ENCODE measurements around the gene PMF1.
"Not testable (repeated sequence)": the region's sequence is repeated elsewhere in the genome, so short reads cannot be mapped to it uniquely, and the experiment has no call there.

The PMF1 gene, protein sequence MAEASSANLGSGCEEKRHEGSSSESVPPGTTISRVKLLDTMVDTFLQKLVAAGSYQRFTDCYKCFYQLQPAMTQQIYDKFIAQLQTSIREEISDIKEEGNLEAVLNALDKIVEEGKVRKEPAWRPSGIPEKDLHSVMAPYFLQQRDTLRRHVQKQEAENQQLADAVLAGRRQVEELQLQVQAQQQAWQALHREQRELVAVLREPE

DNA sequence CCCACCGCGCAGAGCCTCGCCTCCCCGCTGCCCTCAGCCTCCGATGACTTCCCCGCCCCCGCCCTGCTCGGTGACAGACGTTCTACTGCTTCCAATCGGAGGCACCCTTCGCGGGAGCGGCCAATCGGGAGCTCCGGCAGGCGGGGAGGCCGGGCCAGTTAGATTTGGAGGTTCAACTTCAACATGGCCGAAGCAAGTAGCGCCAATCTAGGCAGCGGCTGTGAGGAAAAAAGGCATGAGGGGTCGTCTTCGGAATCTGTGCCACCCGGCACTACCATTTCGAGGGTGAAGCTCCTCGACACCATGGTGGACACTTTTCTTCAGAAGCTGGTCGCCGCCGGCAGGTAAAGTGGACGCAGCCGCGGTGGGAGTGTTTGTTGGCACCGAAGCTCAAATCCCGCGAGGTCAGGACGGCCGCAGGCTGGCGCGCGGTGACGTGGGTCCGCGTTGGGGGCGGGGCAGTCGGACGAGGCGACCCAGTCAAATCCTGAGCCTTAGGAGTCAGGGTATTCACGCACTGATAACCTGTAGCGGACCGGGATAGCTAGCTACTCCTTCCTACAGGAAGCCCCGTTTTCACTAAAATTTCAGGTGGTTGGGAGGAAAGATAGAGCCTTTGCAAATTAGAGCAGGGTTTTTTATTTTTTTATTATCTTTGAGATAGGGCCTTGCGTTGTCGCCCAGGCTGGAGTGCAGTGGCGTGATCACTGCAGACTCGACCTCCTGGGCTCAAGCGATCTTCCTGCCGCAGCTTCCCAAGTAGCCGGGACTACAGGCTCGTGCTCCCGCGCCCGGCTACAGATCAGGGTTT is at the start of gene PMF1:
Gene PMF1, plus strand, starts transcription at position 175 of the 811 bp plus-strand sequence. Its CDS starts 9 bp downstream, at position 184.
- peak; percentile 90 to 91 for DNase-seq (ENCODE audit: low read depth in 1 of 2, low spot score in 1 of 2)

DNA sequence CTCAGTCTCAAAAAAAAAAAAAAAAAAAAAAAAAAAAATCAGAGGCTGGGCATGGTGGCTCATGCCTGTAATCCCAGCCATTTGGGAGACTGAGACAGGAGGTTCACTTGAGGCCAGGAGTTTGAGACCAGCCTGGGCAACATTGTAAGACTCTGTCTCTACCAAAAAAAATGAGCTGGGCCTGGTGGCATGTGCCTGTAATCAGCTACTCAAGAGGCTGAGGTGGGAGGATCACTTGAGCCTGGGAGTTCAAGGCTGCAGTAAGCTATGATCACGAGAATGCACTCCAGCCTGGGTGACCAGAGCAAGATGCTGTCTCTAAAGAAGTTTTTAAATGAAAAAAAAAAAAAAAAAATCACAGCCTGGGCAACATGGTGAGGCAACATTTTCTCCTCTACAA is 49.1 kb upstream of the PMF1 start:
- no peak for DNase-seq (ENCODE audit: low read depth in 1 of 2, low spot score in 1 of 2)

DNA sequence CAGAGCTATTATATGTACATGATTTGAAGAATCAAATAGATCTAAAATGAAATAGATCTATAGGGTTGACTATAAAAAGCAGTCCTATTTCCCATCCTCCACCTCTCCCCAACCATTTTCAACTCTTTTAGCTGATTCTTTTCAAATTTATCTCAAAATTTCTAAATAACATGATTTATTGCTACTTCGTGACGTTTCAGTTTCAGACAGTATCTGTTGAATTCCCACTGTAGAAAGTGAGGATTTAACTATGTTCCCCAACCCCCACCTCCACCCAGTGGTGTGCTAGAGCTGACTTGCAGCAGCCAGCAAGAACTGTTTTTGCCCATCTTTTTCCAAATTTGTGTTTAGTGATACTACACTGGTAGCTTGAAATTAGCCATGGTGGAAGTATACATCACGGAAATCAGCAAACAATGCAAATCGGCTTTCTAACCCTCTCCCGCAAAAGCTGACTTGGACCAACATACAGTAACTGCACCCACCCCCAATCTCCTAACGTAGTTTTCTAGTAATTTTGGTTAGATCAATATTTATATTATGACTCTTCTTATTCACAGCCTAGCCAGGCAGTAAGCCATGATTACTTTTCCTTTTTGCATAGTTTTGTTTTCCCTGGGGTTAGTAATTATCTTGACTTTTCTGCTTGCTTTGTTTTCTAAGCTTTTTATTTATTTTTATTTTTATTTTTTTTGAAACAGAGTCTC is 48.5 kb upstream of the PMF1 start:
- DNase-seq (ENCODE audit: low read depth in 1 of 2, low spot score in 1 of 2), result no peak

DNA sequence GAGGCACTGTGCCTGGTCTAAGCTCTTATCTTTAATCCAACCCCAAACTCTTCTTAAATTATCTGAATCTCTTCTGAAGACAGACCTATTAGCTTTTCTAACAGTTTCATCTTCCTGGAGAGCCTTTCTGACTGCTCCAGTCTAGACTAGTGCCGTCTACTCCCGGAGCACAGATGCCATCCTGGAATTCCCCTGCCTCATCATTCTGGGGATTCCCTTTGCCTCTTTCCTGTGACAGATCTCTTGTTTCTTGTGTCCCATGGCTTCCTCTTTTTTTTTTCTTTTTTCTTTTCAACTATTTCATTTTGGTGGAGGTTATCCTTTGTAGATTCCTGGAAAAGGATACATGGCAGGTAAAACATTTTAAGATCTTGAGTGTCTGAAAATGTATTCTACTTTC is 47.7 kb upstream of the PMF1 start:
- DNase-seq (ENCODE audit: low read depth in 1 of 2, low spot score in 1 of 2), result no peak

DNA sequence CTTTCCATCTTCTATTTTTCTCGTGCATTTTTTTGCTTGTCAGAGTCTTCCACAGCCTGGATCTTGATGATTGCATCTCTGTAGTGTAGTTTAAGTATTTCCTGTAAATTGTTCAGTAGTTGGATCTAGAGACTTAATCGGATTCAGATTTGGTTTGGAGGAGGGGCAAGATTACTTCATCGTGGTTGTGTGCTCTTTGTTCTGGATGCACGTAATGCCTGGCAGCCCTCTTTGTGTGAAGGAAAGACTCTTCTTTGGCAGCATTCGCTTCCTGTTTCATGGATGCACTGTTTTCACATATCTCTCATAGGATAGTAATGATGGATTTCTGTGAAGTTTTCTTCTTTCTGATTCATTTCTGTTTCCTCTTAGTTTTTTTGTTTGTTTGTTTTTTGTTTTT is 45.3 kb upstream of the PMF1 start:
- DNase-seq (ENCODE audit: low read depth in 1 of 2, low spot score in 1 of 2), result no peak

DNA sequence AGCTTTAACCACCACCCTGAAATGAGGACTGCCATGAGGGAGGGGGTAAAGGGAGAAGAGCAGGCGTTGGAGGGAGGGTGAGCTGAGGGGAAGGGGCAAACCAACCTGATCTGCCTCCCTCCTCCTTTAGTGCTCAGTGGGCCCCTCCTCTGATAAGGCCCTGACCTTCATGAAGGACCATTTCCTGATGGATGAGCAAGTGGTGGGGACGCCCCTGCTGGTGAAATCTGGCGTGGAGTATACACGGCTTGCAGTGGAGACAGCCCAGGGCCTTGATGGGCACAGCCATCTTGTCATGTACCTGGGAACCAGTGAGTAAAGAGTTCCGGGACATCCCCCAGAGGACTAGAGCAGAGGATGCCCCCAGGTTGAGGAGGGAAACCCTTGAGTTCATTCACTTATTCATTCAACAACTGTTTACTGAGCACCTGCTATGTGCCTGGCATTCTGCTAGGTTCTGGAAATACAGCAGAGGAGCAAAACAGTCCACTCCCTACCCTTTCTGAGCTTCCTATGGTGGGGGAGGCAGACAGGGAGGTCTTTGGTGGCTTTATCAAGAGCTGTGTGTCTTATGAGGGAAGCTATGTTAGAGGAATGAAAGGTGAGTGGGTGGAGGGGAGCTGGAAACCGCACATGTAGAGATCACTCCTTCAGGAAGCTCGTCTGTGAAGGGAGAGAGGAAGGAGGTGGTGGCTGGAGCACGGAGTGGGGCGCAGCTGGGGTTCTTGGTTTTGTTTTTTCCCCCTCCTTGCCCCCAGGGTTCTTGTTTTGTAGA is 39.9 kb upstream of the PMF1 start:
- no peak for DNase-seq (ENCODE audit: low read depth in 1 of 2, low spot score in 1 of 2)

DNA sequence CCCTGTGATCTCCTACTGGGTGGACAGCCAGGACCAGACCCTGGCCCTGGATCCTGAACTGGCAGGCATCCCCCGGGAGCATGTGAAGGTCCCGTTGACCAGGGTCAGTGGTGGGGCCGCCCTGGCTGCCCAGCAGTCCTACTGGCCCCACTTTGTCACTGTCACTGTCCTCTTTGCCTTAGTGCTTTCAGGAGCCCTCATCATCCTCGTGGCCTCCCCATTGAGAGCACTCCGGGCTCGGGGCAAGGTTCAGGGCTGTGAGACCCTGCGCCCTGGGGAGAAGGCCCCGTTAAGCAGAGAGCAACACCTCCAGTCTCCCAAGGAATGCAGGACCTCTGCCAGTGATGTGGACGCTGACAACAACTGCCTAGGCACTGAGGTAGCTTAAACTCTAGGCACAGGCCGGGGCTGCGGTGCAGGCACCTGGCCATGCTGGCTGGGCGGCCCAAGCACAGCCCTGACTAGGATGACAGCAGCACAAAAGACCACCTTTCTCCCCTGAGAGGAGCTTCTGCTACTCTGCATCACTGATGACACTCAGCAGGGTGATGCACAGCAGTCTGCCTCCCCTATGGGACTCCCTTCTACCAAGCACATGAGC is 36.1 kb upstream of the PMF1 start:
- DNase-seq (ENCODE audit: low read depth in 1 of 2, low spot score in 1 of 2), result no peak

DNA sequence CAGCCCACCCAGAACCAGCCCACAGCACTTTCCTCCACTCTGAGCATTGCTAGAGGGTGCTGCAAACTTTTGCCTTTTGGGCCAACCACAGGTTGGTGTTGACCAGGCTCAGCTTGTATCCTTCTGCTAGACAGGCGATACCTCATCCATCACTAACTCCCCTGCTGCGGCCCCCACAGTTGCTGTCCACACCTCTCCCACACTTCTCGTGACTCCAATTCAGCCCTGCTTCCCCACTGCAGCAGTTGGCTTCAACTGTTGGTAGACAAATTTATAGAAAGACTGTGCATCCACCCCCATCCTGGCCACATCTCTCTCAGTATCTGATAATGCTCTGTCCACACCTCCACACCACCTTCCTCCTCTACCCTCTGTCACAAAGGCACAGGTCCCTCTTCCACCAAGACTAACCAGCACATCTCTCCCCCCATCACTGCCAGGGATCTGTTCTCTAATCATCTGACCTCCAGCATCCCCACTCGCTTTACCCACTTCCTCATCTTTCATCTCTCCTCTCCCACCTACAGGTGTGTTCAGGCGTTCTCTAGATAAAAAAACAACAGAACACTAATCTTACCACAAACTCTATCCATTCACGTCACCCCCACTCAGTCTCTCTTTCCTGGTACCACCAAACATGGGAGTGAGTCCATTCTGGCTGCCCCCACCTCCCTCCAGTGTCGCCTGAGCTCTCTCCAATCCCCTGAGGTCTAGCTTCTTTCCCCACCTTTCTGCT is 34.7 kb upstream of the PMF1 start:
- no peak for DNase-seq (ENCODE audit: low read depth in 1 of 2, low spot score in 1 of 2)

DNA sequence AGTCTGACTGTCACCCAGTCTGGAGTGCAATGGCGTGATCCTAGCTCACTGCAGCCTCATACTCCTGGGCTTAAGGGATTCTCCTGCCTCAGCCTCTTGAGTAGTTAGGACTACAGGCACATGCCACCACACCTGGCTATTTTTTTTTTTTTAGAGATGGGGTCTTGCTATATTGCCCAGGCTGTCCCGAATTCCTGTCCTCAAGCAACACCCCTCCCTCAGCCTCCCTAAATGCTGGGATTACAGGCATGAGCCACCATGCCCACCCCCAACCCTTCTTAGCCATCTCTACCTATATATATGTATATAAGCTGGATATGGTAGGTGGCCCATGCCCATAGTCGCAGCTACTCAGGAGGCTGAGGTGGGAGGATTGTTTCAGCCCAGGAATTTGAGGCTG is 32.3 kb upstream of the PMF1 start:
- DNase-seq (ENCODE audit: low read depth in 1 of 2, low spot score in 1 of 2), result no peak

DNA sequence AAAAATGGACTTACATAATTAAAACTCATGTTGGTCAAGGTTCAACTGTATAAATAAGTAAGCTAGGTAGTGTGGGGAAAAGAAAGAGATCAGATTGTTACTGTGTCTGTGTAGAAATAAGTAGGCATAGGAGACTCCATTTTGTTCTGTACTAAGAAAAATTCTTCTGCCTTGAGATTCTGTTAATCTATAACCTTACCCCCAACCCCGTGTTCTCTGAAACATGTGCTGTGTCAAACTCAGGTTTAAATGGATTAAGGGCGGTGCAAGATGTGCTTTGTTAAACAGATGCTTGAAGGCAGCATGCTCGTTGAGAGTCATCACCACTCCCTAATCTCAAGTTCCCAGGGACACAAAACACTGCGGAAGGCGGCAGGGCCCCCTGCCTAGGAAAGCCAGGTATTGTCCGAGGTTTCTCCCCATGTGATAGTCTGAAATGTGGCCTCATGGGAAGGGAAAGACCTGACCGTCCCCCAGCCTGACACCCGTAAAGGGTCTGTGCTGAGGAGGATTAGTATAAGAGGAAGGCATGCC is 31.3 kb upstream of the PMF1 start:
- not testable (repeated sequence) for DNase-seq (ENCODE audit: low read depth in 1 of 2, low spot score in 1 of 2)

DNA sequence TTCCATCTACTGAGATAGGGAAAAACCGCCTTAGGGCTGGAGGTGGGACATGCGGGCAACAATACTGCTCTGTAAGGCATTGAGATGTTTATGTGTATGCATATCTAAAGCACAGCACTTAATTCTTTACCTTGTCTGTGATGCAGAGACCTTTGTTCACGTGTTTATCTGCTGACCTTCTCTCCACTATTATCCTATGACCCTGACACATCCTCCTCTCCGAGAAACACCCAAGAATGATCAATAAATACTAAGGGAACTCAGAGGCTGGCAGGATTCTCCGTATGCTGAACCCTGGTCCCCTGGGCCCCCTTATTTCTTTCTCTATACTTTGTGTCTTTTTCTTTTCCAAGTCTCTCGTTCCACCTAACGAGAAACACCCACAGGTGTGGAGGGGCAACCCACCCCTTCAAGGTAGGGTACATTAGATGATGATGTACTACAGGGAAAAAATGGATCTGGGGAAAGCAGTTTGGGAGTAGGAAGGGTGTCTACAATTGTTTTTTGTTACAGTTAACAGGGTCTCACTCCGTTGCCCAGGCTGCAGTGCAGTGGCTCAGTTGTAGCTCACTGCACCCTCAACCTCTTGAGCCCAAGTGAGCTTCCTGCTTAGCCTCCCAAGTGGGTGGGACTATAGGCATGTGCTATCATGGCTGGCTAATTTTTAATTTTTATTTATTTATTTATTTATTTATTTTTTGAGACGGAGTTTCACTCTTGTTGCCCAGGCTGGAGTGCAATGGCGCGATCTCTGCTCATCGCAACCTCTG is 30.6 kb upstream of the PMF1 start:
- not testable (repeated sequence) for DNase-seq (ENCODE audit: low read depth in 1 of 2, low spot score in 1 of 2)

DNA sequence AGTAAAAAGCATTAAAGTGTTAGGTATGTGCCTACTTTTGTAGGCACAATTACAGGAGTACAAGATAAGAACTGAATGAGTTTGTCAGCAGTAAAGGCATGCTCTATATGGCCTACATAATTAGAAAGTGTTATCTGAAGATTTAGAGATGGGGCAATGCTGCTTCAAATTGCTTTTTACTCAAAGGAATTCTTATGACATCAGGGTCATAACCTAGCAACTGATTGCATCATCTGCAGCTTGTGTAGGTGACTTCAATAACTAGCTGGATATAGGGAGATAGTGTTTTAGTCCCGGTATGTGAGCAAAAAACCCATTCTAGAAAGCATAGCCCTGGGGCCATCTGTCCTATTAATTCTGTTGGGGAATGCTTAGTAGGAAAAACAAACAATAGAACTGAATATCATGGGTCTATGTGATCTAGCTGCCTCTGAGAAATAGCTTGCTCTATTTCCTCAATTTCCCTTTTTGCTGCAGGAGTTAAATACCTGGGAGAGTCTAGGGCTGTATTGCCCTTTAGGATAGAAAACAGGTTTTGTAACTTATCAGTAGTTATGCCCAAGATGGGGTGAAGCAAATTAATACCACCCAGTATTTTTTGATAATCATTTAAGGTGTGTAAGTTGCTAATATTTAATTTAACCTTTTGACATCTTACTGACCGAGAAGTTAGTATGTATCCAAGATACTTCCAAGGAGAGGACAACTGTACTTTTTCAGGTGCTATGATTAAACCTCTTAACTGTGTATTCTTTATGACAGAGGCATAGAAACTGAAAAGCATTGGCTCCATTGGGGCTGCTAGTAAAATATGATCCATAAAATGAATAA is 26.2 kb upstream of the PMF1 start:
- DNase-seq (ENCODE audit: low read depth in 1 of 2, low spot score in 1 of 2), result not testable (repeated sequence)

DNA sequence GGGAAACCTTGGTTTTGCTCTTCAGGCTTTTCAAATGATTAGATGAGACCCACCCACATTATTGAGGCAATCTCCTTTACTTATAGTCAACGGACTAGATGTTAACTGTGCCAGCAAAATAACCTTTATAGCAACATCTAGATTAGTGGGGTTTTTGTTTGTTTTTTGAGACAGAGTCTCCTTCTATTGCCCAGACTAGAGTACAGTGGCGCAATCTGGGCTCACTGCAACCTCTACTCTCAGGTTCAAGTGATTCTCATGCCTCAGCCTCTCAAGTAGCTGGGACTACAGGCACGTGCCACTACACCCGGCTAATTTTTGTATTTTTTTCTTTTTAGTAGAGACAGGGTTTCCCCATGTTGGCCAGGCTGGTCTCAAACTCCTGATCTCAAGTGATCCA is 22.5 kb upstream of the PMF1 start:
- not testable (repeated sequence) for DNase-seq (ENCODE audit: low read depth in 1 of 2, low spot score in 1 of 2)

DNA sequence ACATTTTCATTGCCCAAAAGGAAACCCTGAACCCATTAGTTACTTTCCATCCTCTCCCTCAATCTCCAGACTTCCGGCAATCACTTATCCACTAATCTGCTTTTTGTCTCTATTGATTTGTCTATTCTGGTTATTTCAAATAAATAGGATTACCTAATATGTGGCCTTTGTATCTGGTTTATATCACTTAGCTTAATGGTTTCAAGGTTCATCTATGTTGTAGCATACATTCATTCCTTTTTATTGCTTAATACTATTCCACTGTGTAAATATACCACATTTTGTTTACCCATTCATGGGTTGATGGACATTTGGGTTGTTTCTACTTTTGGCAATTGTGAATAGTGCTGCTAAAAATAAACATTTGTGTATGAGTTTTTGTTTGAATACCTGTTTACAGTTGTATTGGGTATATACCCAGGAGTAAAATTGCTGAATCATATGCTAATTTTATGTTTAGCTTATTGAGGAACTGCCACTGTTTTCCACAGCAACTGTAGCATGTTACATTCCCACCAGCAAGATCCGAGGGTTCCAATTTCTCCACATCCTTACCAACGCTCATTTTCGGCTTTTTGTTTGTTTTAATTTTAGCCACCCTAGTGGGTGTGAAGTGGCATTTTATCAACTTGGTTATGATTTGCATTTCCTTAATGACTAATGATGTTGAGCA is 21.4 kb upstream of the PMF1 start:
- DNase-seq (ENCODE audit: low read depth in 1 of 2, low spot score in 1 of 2), result no peak

DNA sequence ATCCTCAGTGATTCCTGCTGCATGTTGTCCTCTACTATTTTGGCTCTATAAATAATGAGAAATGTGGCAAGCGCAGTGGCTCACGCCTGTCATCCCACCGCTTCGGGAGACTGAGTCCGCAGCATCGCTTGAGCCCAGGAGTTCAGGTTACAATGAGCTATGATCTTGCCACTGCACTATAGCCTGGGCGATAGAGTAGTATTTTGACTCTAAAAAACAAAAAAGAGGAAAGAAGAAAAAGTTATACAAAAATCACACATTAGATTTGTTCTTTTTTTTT is 19.7 kb upstream of the PMF1 start:
- no peak for DNase-seq (ENCODE audit: low read depth in 1 of 2, low spot score in 1 of 2)

DNA sequence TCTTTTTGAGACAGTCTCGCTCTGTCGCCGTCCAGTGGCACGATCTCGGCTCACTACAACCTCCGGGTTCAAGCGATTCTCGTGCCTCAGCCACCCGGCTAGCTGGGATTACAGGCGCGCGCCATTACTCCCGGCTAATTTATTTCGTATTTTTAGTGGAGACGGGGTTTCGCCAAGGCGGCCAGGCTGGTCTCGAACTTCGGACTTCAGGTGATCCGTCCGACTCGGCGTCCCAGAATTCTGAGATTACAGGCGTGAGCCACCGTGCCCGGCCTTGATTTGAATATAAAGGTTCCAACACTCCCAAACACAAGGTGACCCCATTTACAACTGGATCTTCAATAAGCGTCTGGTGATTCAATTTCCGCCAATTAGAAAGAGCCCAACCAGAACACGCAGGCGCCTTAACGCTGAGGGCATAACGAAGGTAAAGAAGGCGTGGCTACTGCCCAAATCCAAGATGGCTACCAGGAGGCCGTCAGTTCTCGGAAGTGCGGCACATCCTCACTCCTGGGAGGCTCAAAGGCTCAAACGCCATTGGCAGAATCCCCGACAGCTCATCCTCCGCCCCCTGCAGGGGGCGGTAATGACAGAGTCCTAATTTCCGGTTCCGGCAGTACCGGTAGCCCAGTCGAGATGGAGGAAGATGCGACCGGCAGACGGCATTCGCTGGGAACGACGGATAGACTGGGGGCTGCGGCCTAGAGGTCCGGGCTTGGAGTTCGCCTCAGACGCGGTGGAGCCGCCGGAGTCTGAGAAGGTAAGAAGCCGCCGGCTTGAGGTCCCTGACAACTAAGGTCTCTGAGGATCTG is 19.1 kb upstream of the PMF1 start, which contains the start of gene SLC25A44:
Gene SLC25A44, plus strand, starts transcription at position 617 of the 812 bp plus-strand sequence. CDS start 5,744 bp downstream, outside the sequence.
- peak; percentile 92 to 95 for DNase-seq (ENCODE audit: low read depth in 1 of 2, low spot score in 1 of 2)

DNA sequence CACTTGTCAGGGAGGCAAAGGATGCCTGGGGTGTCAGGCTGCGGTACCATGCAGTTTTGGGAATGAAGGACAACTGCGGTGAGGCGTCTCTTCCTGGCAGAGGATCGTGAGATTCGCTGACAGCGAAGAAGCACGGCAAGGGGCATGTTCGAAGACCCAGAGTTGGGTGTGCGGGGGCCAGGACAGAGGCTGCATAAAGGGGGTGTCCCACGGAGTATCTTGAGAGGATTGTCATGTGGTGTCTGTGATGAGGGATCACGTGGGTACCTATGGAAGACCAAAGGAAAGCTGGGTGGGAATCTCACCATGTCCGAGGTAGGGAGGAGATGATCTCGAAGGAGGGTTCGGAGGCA is 18.5 kb upstream of the PMF1 start:
- no peak for DNase-seq (ENCODE audit: low read depth in 1 of 2, low spot score in 1 of 2)

Data from stimulated activated CD4-positive, alpha-beta T cell treated with anti-CD3 and anti-CD28 coated beads, Interleukin-15, amount 100 ng/mL, for 1 hour (primary cell).